Measurements from ENCODE around the gene MSL1. TPM values are rescaled to one million over a fixed set of nuclear protein-coding genes. Genes with fewer than 3 reads are reported as not detected.

Gene MSL1
- total and polyA plus RNA-seq, 2 of the 13 experiments (the other 11 are each of a cell fraction or from before 2014, with no cell fraction given): 63.8 to 88.5 TPM

GRCh38 chr17:40075201-40075941 lies 46.4 kb upstream of the MSL1 start (continued):
- no peak for TF ChIP-seq JDP2 (CRISPR knock-in tag; IDR thresholded peaks at IDR 0.05; ENCODE audit: borderline replicate concordance)
- TF ChIP-seq ZBTB10 (CRISPR knock-in tag; IDR thresholded peaks at IDR 0.05; ENCODE audit: borderline replicate concordance): no peak
- TF ChIP-seq ONECUT2 (CRISPR knock-in tag; IDR thresholded peaks at IDR 0.05): no peak
- TF ChIP-seq NFATC3 (CRISPR knock-in tag; IDR thresholded peaks at IDR 0.05): no peak
- TF ChIP-seq KDM1A (CRISPR knock-in tag; IDR thresholded peaks at IDR 0.05): no peak
- no peak for TF ChIP-seq ARID5B (CRISPR knock-in tag; IDR thresholded peaks at IDR 0.05)
- peak; percentile 43; the same call in 1 of the 2 replicates for TF ChIP-seq MYPOP (CRISPR knock-in tag; IDR thresholded peaks at IDR 0.05)
- no peak for TF ChIP-seq MAFG (CRISPR knock-in tag; IDR thresholded peaks at IDR 0.05)
- TF ChIP-seq ZNF788 (CRISPR knock-in tag; IDR thresholded peaks at IDR 0.05; ENCODE audit: borderline replicate concordance): no peak
- no peak for TF ChIP-seq ZNF879 (CRISPR knock-in tag; IDR thresholded peaks at IDR 0.05)
- TF ChIP-seq BORCS8-MEF2B (CRISPR knock-in tag; IDR thresholded peaks at IDR 0.05): peak; percentile 58; the same call in 1 of the 2 replicates
- no peak for TF ChIP-seq ZNF878 (CRISPR knock-in tag; IDR thresholded peaks at IDR 0.05)
- no peak for TF ChIP-seq KLF9 (CRISPR knock-in tag; IDR thresholded peaks at IDR 0.05; ENCODE audit: low read depth)
- TF ChIP-seq SP5 (CRISPR knock-in tag; IDR thresholded peaks at IDR 0.05; ENCODE audit: borderline replicate concordance, low read depth): no peak; the same call in 1 of the 2 replicates
- no peak for TF ChIP-seq MTF2 (CRISPR knock-in tag; IDR thresholded peaks at IDR 0.05; ENCODE audit: borderline replicate concordance)
- TF ChIP-seq ZNF510 (CRISPR knock-in tag; IDR thresholded peaks at IDR 0.05; ENCODE audit: low read depth): no peak
- TF ChIP-seq ZMYM3 (CRISPR knock-in tag; IDR thresholded peaks at IDR 0.05): 0 out of 2 replicates have a peak, but pooled peaks have one; percentile 6
- 0 out of 2 replicates have a peak, but pooled peaks have one; percentile 57 for TF ChIP-seq RCOR2 (CRISPR knock-in tag; IDR thresholded peaks at IDR 0.05)
- TF ChIP-seq PRDM10 (CRISPR knock-in tag; IDR thresholded peaks at IDR 0.05; ENCODE audit: low read depth): 0 out of 2 replicates have a peak, but pooled peaks have one; percentile 20
